HG03103 (cell line): ENCODE results near the gene PUM1.
"Not testable (repeated sequence)": the region's sequence is repeated elsewhere in the genome, so short reads cannot be mapped to it uniquely, and the experiment has no call there.

Source experiments
- ATAC-seq: cut with Tn5 transposase; IDR thresholded peaks from one replicate; pipeline ENCODE4 v1.9.1; 2021; ENCODE audit warnings: low read depth; ENCODE audit not compliant: unreplicated experiment

The PUM1 gene

DNA sequence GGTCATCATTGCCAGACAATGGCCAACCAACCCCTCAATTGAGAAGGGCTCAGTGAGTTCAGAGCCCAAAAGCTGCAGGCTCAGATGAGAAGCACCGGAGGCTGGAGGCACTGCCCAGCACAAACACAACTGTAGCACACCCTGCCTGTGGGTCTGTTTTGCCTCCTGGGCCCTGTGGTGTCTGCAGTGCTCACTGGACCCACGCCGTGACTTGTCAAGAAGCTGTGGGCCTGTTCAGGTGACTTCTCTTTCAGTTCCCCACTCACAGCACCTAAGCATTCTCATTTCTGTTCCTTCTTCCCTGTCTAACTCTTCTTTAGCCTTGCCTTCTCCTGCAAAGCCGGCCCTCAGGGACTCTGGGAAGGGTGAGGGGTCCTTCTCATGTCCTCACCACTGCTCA is 129.8 kb downstream of the PUM1 start:
- ATAC-seq = not testable (repeated sequence)

DNA sequence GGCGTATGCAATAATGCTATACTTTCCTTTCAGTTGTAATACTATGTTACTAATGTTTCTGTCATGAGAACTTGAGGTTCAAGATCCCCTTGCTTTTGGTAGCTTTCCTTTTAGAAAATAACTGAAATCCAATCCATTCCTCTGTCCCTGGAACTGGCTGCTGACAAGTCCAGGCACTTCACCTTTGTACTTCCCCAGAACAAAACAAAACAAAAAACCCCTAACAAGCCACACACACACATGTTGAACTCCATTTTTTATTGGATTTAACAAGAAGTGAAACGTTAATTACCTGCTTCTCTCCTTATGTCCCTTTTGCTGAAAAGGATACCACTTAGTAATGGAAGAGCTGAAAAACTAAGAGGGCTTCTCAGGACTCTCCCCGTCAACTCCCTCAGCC is 130.9 kb downstream of the PUM1 start:
- no peak for ATAC-seq

DNA sequence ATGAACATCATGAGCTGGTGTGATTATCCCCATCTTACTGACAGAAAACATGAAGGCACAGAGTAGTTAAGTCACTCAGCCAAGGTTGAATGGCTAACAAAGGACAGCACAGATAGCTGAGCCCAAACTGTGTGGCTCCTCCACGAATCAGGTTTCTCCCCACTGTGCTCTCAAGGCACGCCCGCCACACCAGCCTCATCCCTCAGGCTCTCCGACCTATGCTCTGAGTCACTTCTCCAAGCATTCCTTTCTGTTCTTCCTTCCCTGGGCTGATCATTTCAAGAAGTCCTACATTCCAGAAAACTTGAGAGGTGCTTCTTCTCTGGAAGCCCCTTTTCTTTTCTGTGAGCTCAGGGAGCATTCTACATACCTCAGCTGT is 131.7 kb downstream of the PUM1 start:
- ATAC-seq = no peak

DNA sequence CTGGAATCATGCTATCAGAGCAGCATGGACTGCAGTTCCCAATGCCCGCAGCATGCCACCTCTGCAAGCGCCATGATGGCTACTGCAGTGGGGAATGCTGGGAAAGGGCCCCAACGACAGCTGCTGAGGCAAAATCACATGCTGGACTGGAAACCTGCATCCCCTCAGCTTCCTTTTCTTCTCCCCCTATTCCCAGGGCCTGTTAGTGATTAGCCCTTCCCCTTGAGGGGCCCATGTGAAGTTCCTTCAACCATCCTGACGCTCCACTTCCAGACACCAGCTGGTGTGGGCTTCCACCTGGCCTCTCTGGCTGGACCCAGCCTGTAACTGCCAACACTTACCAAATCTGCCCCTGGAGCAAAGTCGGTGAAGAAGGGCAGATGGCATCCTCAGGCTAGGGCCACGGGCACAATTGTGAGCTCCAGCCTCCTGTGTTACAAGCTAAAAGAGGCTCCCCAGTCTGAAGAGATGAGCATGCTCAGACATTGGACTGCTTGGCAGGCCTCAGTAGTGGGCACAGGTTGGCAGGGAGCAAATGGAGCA is 134.8 kb downstream of the PUM1 start:
- no peak for ATAC-seq

DNA sequence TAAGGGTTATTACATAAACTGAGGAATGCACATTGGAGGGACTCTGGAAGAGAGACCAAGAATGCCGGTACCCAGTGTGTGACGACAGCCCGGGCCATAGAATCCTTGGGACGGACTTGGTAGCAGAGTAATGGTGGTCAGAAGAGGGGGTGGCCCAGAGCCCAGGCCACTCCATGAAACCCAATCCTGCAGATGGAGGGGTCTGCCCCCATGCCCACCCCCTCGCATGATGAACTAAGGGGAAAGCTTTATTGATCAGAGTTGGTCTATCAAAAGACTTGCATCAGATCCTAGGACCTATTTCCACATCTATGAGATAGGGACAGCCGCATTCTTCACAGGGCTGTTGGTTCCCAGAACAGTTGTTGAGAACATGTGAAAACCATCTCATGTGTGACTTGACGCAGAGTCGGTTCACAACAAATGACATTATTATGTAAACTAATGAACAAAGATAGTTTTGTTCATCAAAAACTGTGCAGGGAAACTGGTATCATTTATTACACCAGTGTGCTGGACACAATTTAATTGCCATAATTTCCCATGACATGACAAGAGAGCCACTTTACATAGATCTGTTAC is 135.5 kb downstream of the PUM1 start:
- ATAC-seq = no peak

DNA sequence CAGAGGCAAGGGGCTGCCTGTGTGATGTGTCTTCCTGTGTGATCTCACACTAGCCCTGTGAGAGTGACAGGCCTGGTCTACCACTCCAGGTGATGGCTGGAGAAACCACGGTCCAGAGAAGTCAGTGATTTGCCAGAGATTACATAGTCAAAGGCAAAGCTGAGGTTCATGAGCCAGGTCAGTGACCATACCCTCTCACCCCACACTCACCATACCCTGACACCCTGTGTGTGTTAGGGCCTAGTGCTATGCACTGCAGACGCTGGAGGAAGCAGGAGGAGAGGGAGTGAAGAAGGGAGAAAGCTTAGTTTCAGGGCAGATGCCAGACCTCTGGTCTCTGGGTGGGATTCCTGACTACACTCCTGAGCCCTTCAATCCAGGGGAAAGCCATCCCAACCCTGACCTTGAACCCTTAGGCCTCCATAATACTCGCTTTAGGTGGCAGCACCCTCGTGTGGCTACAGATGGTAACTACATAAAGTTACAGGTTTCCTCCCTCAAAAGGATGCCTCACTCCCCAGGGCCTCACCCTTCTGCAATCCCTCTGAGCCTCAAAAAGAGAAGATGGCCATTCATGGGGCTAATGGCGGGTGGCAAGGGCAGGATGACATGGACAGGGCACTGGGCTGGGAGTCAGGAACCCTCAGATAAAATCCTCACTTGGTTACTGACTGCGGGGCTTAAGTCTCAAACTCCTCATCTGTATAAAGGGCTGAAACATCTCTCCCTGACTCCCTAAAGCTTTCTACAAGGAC is 136.2 kb downstream of the PUM1 start:
- ATAC-seq = no peak

DNA sequence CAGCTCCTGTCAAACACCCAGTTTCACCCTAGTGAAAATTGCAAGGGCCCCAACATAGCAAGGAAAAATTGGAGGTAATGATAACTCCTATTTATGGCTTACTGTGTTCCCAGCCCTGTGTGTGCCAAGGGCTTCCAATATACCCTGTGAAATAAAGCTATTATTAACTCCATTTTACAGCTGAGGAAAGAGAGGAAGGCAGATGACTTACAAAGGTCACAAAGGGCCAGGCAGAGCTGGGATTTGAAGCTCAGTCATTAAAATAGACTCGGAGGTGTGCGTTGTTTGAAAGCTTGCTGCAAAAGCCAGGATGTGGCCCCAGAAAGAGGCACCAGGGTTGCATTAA is 136.8 kb downstream of the PUM1 start:
- ATAC-seq = no peak

DNA sequence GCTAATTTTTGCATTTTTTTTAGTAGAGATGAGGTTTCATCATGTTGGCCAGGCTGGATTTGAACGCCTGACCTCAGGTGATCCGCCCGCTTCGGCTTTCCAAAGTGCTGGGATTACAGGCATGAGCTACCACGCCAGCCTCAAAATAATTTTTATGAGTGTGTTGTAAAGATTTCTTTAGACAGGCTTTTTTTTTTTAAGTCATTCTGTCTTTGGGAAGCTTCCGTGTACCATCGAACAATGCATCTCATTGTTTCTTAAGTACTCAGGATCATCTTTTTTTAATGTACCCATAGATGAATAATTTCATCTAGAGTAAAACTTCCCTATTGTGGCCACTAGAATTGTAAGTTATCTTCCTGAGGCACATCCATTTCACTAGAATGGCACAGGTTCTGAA is 137.3 kb downstream of the PUM1 start:
- no peak for ATAC-seq

DNA sequence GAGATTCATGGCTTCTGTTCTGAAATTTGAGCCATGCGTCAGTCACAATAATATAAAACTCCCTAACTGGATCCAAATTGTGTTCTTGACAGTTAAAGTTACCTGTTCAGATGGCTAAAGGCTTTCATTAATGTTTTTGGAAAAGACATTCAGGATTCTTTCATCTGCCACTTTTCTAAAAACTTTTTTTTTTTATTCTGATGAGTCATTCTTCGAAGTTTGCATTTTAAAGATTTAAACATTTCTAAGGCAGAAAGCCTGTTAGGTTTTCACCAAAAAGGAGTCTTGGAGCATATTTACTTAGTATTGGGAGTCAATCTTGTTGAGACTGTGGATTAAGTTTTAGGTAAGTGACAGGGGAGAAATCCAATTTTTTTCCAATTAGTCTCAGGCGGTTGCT is 138.1 kb downstream of the PUM1 start:
- ATAC-seq = no peak

DNA sequence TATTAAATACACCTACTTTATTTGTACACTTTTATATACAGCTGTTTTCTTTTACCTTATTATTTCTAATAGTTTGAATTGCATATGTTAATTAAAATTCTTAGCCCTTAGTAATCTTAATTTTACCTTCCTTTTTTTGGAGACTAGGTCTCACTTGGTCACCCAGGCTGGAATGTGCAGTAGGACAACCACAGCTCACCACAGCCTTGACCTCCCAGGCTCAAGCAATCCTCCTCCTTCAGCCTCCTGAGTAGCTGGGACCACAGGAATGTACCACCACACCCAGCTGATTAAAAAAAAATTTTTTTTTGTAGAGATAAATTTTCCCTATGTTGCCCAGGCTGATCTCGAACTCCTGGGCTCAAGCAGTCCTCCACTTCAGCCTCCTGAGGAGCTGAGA is 141.9 kb downstream of the PUM1 start:
- no peak for ATAC-seq

DNA sequence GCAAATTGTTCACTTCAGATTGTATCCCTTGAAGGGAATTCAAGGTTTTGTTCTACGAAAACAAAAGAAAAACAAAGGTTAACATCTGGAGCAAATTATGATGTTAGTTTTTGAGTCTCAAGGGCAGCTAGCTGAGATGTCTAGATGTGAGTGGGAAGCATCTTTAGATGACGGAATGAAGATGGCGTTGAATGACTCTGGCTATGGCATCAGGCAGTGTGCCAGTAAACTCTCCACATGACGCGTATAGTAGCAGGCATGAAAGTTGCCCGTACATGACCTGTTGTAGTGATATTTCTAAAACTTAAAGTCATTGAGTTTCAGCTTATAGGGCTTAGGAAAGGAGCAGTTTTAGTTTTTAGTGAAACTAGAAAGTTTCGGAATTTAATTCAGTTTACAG is 144.7 kb downstream of the PUM1 start:
- ATAC-seq = no peak

DNA sequence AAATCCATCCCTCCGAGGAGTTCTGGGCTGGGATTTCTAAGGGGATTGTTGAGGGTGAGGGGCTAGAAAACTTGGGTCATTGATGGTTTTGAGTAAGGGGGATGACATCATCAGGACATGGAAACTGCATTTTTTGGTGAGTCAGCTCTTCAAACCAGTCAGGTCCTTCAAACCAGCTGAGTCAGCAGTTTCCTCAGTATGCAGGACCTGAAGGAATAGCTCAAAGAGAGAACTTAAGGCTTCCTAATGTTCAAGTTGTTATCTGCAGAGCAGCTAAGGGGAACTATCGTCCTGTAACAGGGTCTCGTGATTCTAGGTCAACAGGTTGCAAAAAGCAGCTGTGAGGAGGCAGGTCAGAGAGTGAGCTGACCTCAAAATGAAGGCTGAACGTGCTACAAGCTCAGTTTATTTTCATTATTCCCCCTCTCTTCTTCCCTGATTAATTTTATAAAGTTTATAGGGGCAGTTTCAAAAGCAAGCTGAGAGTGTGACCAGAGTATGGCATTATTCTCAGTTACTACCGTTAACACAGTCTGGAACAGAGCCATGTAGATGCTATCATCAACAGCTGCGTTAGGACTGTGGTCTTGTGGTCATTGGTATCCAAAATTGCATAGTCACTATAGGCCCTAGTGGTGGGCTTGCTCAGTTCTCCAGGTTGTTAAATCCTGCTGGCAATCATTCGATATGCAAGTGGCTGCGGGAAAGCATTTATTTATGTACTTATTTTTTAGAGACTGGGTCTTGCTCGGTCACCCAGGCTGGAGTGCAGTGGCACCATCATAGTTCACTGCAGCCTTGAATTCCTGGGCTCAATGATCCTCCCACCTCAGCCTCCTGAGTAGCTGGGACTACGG is 146.3 kb downstream of the PUM1 start:
- no peak for ATAC-seq

DNA sequence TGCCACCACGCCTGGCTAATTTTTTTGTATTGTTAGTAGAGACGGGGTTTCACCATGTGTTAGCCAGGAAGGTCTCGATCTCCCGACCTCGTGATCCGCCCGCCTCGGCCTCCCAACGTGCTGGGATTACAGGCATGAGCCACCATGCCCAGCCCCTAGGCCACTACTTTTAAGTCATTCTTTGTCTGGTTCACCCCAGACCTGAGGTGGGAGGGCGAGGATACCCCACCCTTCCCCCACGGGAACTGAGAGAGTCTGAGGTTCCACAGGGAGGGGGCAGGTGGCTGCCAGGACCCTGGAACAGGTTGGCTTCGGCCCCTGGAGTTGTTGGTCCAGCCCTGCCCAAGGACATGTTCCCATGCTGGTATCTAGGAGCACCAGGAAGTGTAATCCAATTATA is 149.2 kb downstream of the PUM1 start:
- no peak for ATAC-seq

DNA sequence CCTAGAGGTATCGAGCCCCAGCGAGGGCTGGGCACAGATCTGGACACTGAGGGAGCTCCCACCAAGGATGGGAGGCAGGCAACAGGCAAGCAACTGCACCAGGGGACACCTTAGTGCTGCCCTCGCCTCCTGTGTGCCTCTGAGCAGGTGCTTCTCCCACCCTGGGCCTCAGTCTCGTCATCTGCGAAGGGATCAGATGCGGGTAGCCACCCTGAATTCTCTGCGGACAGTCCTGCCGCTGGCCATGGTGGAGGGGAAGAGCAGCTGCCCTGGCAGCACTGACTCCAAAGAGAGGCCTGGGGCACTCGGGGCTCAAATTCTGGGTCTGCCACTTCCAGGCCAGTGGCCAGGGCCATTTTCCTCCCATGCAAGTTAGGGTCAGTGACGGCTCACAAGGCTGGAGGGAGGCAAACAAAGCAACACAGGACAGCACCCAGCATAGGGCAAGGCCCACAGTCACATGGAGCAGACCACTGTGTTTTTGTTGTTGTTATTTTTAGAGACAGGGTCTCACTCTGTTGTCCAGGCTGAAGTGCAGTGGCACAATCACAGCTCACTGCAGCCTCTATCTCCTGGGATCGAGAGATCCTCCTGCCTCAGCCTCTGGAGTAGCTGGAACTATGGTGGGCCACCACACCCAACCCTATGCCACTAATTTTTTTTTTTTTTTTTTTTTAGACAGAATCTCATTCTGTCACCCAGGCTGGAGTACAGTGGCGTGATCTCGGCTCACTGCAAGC is 149.9 kb downstream of the PUM1 start:
- ATAC-seq = no peak

DNA sequence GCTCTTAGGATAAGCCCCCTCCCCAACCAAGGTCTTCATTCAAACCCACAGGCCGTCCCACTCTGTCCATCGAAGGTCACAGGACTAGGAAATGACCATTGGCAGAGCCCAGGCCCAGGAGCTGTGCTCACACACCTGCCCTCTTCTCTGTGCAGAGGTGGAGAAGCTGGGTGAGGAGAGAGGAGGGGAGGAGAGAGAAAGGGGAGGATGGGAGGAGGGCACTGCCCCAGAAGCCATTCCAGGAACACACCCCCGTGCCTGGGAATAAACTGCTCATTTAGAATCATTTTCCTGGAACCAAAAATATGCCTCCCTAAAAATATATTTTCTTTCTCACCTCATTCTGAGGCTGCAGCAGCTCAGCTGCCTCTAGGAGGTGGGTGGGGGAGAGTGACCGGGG is 150.6 kb downstream of the PUM1 start:
- no peak for ATAC-seq

DNA sequence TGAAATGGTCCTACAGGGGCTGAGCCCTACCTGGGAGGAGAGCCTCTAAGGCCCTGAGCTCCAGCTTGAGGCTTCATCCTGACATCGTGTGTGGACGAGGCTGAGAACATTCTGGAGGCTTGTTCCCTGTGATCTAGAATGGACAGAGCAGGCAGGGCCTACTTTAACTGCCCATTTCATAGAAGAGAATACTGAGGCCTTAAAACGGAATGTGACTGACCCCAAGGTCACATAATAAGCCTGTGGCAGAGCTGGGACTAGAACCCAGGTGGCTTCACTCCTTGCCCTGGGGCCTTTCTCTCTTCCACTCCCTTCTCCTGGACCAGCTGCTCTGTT is 151.0 kb downstream of the PUM1 start:
- no peak for ATAC-seq

DNA sequence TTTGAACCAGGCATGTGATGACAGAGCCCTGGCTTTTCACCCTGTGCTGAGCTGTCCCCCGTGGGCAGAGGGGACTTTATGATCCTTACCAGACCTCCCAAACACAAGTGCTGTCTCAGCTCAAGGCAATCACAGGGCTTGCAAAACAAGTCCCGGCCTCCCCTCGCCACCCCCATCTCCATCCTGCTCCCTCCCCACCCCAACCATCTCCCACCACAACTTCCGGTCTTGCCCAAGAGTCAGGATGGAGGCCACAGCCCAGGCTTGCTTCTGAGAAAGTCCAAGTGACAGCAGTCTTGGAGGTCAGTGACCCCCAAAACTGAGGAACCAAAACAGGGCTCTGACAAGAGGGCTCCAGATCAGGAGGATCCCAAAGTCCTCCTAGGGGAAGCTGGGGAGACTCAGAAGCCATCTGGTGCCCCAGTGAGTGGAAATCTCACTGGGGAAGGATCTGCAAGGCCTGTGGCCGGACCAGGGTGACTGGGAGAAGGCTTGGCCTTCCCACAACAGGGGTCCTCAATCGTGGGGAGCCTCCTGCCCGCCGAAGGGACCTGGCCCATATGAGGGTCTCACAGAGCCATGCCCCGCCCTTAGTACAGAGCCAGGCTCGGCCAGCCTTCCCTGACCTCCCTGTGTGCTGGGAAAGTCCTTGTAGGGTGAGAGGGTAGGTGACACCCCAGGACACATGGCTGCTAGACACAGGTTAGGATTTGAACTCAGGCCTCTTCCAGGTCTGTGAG is 152.4 kb downstream of the PUM1 start:
- ATAC-seq = no peak

DNA sequence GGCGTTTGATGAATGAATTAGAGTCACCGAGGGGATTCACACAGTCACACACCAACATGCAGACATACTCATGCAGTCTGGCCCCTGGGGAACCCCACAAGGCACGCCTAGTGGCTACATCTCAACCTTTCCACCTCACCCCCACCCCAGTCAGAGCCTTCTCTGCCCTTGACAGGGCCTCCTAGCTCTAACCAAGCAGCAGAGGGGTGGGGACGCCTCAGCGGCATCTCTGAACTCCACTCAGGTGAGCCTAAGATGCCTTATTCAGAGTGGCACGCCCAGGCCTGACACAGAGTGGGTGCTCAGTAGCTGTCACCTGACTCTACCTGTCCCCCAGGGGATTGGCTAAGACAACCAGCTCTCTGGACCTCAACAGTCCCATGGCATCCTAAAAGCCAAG is 153.3 kb downstream of the PUM1 start:
- no peak for ATAC-seq

DNA sequence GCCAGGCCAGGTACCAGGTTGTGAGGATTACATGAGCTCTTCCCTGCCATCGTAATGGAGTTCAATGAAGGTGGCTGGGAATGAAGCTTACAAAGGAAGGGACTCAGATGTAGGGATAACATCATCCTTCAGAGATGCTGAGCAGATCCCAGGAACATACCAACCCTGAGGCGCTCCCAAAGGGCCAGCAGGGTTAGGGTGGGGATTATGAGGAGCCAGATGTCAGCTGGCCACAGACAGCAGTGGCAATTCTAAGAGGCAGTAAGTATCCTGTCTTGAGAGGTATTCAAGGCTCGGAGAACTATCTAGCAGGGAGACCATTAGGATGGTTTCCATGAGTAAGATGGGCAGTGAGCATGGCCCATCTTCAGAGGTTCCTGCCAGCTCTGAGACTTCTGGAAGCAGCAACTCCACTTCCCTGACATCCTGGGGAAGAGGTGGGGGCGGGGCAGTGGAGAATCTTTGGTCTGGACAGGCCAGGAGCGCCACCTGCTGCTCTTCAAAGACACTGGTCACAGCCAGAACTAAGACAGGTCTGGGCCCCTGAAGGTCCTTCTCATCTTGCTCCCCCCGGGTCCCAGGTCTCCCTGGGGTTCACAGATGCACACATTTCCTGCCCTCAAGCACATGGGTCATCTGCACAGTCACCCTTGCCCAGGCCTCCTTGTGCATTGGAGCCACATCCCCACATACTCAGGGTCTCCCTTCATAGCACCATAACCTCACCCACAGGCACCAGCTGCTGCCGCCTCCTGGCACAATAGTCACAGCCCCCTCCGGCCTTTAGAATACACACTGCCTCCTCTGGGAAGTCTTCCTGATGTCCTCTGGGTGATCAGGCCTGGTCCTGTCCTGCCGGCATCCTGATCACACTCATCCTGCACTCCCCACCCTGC is 154.2 kb downstream of the PUM1 start:
- no peak for ATAC-seq
